ENCODE measurements around the gene TMEM47.

Gene TMEM47

GRCh38 chrX:34584781-34585180, 72.3 kb downstream of the TMEM47 start:
- DNase-seq = no peak

DNA sequence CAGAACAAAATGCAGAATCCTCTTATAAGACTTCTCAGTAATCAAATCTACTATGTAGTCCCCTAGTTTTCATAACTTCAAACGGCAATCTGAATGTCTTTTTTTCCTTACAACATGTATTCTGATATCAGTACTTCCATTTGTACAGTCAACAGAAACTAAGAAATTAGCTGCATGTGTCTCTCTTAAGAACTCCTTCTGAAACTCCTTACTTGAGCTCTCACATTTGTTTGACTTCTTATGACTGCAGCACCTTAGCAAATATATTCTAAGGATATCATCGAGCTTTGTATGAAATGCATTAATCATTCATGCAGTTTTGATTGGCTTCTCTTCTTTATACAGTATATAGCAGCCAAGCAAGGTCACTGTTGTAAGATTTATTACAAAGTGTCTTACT, 77.0 kb downstream of the TMEM47 start:
- no peak for DNase-seq

- peak; percentile 43 for DNase-seq
These were observed 78.8 kb downstream of the TMEM47 start for GRCh38 chrX:34578237-34578636.
